ENCODE results near the gene SLC27A6. TPM values are rescaled to one million over a fixed set of nuclear protein-coding genes. Genes with fewer than 3 reads are reported as not detected.

The SLC27A6 gene
- total RNA-seq, 1 experiment from 2014 or later = not detected

GRCh38 chr5:129014185-129014584 lies 48.9 kb downstream of the SLC27A6 start:
- no peak for DNase-seq (ENCODE audit: low spot score)
- CTCF ChIA-PET = no interaction called here
- BruUV-seq (replicated peaks) = no TSS peak

GRCh38 chr5:129018837-129019236 lies 53.5 kb downstream of the SLC27A6 start:
- no peaks in the 10 kb centered on the region for H3K36me3 ChIP-seq (ENCODE audit: insufficient read depth, low read length, poor library complexity, severe bottlenecking)
- no peaks in the 10 kb centered on the region for H3K4me1 ChIP-seq (ENCODE audit: insufficient read depth, low read length, poor library complexity, severe bottlenecking)
- no peak overlapping the region for H3K4me3 ChIP-seq (ENCODE audit: low read depth, low read length, poor library complexity, severe bottlenecking)
- no peak overlapping the region for H3K27ac ChIP-seq (ENCODE audit: low read depth, low read length, poor library complexity, severe bottlenecking)
- DNase-seq (ENCODE audit: low spot score) = no peak
- POLR2A ChIA-PET (ENCODE audit: low non-redundant PET) = no interaction called here
- no TSS peak for BruUV-seq (replicated peaks)
- CTCF ChIA-PET = no interaction called here
- intact Hi-C loops (cut with micrococcal nuclease; ENCODE audit: unreplicated experiment) = no loop called here
- H3K9me3 ChIP-seq (ENCODE audit: low read depth, low read length, poor library complexity, severe bottlenecking) = no peaks in the 10 kb centered on the region
- peaks cover 15% of the 10 kb centered on the region for H3K27me3 ChIP-seq (replicated peaks; ENCODE audit: insufficient read depth, low read depth, low read length, poor library complexity)
- TF ChIP-seq EZH2 (IDR thresholded peaks at IDR 0.05; ENCODE audit: borderline replicate concordance, low read depth, low read length, poor library complexity, severe bottlenecking) (no peak), CTCF (conservative IDR thresholded peaks at IDR 0.05; ENCODE audit: low read depth, low read length) (no peak)

More at GRCh38 chr5:129014185-129014584, 48.9 kb downstream of the SLC27A6 start:
- Histone ChIP-seq H3K27me3 (replicated peaks; ENCODE audit: insufficient read depth, low read depth, low read length, poor library complexity) (peaks cover 10% of the 10 kb centered on the region), H3K4me3 (ENCODE audit: low read depth, low read length, poor library complexity, severe bottlenecking) (no peak overlapping the region), H3K9me3 (ENCODE audit: low read depth, low read length, poor library complexity, severe bottlenecking) (no peaks in the 10 kb centered on the region), H3K4me1 (ENCODE audit: insufficient read depth, low read length, poor library complexity, severe bottlenecking) (no peaks in the 10 kb centered on the region), H3K27ac (ENCODE audit: low read depth, low read length, poor library complexity, severe bottlenecking) (no peak overlapping the region), H3K36me3 (ENCODE audit: insufficient read depth, low read length, poor library complexity, severe bottlenecking) (no peaks in the 10 kb centered on the region)
- TF ChIP-seq EZH2 (IDR thresholded peaks at IDR 0.05; ENCODE audit: borderline replicate concordance, low read depth, low read length, poor library complexity, severe bottlenecking) = no peak
- no peak for TF ChIP-seq CTCF (conservative IDR thresholded peaks at IDR 0.05; ENCODE audit: low read depth, low read length)
- intact Hi-C loops (cut with micrococcal nuclease; ENCODE audit: unreplicated experiment) = no loop called here
- POLR2A ChIA-PET (ENCODE audit: low non-redundant PET) = no interaction called here

- Histone ChIP-seq H3K4me3 (ENCODE audit: low read depth, low read length, poor library complexity, severe bottlenecking) (no peak overlapping the region), H3K27ac (ENCODE audit: low read depth, low read length, poor library complexity, severe bottlenecking) (no peak overlapping the region), H3K27me3 (replicated peaks; ENCODE audit: insufficient read depth, low read depth, low read length, poor library complexity) (peaks cover 15% of the 10 kb centered on the region), H3K36me3 (ENCODE audit: insufficient read depth, low read length, poor library complexity, severe bottlenecking) (no peaks in the 10 kb centered on the region), H3K4me1 (ENCODE audit: insufficient read depth, low read length, poor library complexity, severe bottlenecking) (no peaks in the 10 kb centered on the region), H3K9me3 (ENCODE audit: low read depth, low read length, poor library complexity, severe bottlenecking) (no peaks in the 10 kb centered on the region)
- TF ChIP-seq EZH2 (IDR thresholded peaks at IDR 0.05; ENCODE audit: borderline replicate concordance, low read depth, low read length, poor library complexity, severe bottlenecking) (no peak), CTCF (conservative IDR thresholded peaks at IDR 0.05; ENCODE audit: low read depth, low read length) (no peak)
- ChIA-PET CTCF (no interaction called here), POLR2A (ENCODE audit: low non-redundant PET) (no interaction called here)
- intact Hi-C loops (cut with micrococcal nuclease; ENCODE audit: unreplicated experiment) = no loop called here
- BruUV-seq (replicated peaks) = no TSS peak
- no peak for DNase-seq (ENCODE audit: low spot score)
Observed at GRCh38 chr5:129019401-129019908, 54.2 kb downstream of the SLC27A6 start.

All from A673 (cell line).